ENCODE measurements around the gene NID2.

The NID2 gene

DNA sequence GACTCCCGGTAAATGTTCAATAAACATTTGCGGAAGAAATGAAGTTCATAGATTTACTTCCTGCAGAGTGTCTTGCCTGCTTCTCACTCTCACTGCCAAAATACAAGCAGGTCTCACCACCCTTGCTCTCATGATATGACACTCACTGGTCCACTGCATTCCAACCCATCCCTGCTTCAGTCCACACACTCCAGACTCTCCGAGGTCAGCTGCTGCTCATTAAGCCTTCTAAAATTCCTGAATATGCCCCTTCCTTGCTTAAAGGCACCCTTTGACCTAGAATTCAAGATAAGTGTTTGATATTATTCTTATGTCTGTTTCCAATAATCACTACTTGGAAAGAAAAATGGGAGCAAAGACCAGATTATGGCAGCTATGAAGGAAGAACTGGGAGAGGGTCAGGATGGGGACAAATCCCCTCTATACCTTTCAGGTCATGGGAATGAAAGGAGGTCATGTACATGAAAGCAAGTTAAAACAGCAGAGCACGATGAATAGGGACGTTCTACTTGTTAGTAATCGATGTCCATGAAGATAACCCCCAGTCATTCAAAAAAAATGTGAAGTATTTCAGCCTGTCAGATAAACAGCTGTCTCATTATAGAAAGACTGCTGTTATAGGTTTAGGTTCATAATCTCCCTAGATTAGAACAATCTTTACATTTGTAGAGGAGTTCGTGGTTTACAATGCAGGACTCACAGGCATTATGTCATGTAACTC, 10.5 kb upstream of the NID2 start:
- no peak for DNase-seq

DNA sequence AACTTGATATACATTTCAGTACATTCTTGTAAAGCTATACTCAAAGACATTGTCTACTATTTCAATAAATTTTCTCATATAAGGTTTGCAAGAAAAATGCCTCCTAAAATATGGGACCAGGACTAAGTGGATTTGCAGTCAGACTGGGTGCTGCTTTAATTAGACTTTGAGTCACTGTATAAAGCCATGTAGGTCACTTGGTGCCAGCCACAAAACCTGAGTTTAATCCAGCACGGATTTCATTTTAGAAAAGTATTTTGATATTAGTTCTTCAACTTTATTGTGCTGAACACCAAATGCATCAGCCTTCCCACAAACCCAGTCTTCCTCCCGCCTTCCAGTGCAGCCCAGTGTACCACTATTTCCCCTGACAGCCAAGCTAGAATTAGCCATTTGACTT, 9.9 kb upstream of the NID2 start:
- no peak for DNase-seq

GRCh38 chr14:52078095-52078531, 9.3 kb upstream of the NID2 start:
- DNase-seq: no peak

- no peak for DNase-seq
Measured at GRCh38 chr14:52077256-52077979, 8.6 kb upstream of the NID2 start.

DNA sequence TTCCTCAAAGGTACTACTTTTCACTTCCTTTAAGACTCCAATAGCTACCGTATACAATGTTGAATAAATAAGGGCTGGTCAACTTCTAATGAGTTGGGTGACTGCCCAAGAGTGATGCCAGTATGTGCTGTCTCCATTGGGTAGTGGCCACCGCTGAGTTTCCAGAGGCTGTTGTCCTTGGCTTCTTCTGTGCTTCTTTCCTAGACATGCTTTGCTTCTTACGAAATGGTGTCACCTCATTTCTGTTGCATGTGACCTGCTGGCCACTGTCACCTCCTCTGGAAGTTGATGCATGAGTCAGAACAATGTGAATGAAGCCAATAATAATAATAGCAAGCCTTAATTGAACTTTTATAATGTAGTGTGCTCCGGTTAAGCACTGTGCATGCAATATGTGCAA, 7.5 kb upstream of the NID2 start:
- no peak for DNase-seq

DNA sequence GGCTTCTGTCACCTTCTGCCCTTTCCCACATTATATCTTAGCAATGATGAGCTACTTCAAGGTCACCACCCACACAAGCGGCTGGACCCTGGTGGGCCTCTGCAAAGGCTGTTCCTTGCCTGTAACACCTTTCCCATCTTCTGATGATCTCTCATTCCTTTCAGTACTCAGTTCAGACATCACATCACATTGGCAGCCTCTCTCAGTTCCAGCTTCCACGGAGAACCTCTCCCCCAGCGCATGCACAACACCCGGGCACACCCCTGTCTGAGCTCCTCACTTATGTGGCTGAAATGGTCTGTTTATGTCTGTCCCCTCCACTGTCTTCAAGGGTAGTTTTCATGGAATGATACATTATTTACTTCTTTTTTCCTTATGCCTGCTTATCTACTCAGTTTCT, 6.5 kb upstream of the NID2 start:
- no peak for DNase-seq

DNA sequence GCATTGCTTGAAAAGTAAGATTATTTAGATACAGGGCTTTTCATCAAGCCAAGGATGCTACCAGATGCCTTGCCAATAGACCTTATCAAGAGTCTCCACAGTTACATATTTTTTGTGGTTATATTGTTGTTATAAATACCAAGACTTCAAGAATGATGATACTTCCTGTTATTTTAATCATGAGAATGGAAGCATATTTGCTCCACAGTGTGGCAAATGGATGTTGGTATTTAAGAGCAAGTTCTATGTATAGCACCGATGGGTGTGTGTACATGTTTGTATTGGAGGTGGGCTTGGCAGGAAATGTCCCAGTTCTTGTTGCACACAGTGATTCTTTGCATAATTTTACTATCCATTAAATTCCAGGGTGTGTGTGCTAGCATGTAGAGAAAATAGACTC, 4.4 kb upstream of the NID2 start:
- no peak for DNase-seq

DNA sequence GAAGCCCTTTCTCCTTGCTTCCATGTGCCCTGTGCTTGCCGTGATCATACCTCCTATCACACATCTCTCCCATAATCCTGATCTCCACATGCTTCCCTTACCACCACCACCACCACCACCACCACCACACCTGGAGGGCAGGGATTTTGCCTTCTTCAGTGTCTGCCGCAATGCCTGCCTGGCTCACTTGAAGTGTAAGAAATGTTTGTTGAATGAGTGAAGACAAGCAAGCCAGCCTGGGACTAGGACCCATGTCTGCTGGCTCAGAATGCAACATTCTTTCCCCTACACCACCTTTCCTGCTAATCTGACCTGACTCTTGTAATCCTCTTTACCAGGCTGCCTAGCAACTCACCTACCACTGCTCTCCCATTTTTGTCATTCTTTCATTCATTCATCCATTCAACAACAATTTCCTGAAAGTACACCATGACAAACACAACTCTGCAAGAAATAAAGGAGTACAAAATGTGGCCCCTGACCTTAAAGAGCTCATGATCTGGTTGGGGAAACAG, 3.5 kb upstream of the NID2 start:
- no peak for DNase-seq

GRCh38 chr14:52071675-52072074, 2.8 kb upstream of the NID2 start:
- DNase-seq: no peak

DNA sequence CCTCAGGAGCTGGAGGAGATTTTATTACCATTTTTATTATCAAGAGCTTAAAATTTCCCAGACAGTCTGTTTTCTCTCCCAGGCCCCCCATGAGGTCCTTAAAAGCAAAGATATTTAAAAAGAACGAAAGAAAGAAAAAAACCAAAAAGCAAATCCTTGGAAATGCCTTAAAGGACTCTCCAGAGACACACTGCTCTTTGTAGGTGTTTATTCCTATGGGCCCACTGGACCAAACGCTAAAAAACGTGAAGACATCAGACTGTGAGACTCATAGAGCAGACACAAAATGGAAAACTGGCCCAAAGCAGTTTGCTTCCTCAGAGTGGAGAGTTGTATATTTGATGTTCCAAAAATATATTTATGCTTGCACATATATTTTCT, 1.2 kb upstream of the NID2 start:
- DNase-seq: no peak

GRCh38 chr14:52069307-52070050, 620 bp upstream of the NID2 start:
- DNase-seq: no peak

GRCh38 chr14:52067873-52068614, 815 bp downstream of the NID2 start:
- DNase-seq: no peak

GRCh38 chr14:52064174-52064573, 4.7 kb downstream of the NID2 start:
- no peak for DNase-seq

GRCh38 chr14:52063052-52063462, 5.8 kb downstream of the NID2 start:
- DNase-seq: no peak

DNA sequence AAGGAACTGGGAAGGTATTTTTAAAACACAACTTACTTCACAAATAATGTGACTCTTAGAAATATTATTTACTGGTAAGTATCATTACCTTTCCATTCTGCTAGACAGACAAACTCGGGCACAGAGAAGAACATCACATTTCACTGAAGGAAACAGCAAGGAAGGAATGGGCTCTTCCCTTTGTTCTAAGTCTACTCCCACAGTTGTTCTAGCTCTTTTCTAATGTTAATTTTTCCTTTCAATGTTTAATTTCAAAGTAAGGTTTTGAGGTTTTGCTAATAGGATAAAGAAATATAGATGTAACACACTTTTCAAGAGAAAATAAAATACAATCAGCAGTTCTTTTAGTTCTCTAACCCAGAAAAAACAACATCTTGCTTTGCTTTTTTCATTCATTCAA, 7.0 kb downstream of the NID2 start:
- no peak for DNase-seq

DNA sequence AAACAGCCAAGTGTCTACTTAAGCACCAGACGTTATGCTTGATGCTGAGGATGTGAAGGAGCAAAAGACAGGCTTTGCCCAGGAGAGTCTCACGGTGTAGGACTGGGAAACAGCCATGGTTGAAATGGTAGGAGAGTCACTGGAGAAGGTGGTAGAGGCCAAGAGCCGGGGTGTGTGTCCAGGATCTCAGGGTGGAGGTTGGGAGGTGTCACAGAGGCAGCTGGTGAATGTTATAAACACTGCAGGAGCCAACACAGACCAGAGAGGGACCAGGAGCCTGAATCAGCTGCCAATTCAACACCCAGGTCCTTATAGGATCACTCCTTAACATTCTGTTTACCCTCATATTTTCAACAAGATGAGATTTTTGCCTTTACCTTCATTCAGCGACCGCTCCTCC, 7.5 kb downstream of the NID2 start:
- no peak for DNase-seq

DNA sequence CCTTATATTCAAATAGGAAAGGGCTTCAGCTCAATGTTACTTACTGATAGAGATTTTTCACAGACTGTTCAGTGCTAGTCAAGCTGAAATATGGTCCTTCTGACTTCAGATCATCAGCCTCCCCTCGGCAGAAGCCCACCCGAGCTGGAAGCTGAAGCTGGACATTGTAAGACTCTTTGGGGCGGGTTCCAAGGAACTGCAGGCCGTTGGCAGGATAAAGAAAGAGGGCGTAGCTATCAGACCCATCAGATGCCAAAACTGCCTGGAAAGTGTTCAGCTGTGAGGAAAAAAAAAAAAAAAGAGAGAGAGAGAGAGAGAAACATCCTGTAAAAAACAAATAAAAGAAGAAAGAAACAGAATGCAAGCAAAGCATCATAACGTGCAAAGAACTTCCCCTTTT, 8.8 kb downstream of the NID2 start:
- no peak for DNase-seq

GRCh38 chr14:52059649-52060048, 9.2 kb downstream of the NID2 start:
- no peak for DNase-seq

GRCh38 chr14:52058341-52058740, 10.5 kb downstream of the NID2 start:
- no peak for DNase-seq

- DNase-seq: no peak
Measured at GRCh38 chr14:52055167-52055566, 13.7 kb downstream of the NID2 start.

GRCh38 chr14:52054678-52055077, 14.2 kb downstream of the NID2 start:
- DNase-seq: no peak

DNA sequence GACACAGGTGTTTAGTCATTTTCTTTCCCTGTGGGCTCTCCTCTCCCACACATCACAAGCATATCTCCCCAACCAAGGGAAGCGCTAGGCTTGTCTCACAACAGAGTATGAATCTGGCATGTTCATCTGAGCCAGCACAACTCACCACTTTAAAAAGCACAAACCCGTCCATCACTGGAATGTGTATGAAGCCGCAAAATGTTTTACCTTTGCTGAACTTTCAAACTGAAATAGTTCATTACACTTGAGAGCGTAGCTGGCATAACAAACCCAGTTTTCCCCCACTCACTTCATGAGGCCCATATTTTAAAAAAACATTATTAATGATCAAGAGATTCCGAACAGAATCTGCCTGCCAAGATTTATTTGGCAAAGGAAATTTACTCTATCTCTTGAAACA, 15.8 kb downstream of the NID2 start:
- no peak for DNase-seq

- no peak for DNase-seq
Measured at GRCh38 chr14:52052288-52052943, 16.4 kb downstream of the NID2 start.

Measured in NCI-H1417 treated with DMSO at 0.1 percent for 48 hours (cell line).